Heart left ventricle (tissue), 16 donors: Measurements from ENCODE around the gene ST6GALNAC4. TPM values are rescaled to one million over a fixed set of nuclear protein-coding genes. Genes with fewer than 3 reads are reported as not detected.
A peak's percentile ranks its signal among the peaks of the same experiment; 100 is the strongest.
"Not testable (repeated sequence)": the region's sequence is repeated elsewhere in the genome, so short reads cannot be mapped to it uniquely, and the experiment has no call there.

Experiments used
- ATAC-seq, 4 donors: fragments of 200-7000 bp; cut with Tn5 transposase; one replicate each; pipeline ENCODE4 v1.9.1; 2020 to 2022; ENCODE audit warnings: moderate library complexity in 4 of 4, mild to moderate bottlenecking in 3 of 4, moderate number of reproducible peaks in 1 of 4
- DNase-seq, 5 donors: peaks; one replicate each; pipeline ENCODE4 v3.0.0-alpha.2; 2020
- H3K27ac ChIP-seq, 12 donors: fragments of 200-600 bp; sonication (generic) in 4 of 12; one replicate each; pipeline versions ENCODE4 v1.5.0 to v1.8.0; 2016 to 2022; ENCODE audit warnings: mild to moderate bottlenecking in 2 of 12
- H3K27me3 ChIP-seq, 9 donors: fragments of 200-600 bp; sonication (generic) in 2 of 9; one replicate each; pipeline versions ENCODE4 v1.5.1 to v1.8.0; 2016 to 2022; ENCODE audit warnings: mild to moderate bottlenecking in 3 of 9
- H3K36me3 ChIP-seq, 9 donors: fragments of 200-600 bp; sonication (generic) in 2 of 9; one replicate each; pipeline versions ENCODE4 v1.5.0 to v1.8.0; 2018 to 2022; ENCODE audit warnings: mild to moderate bottlenecking in 2 of 9
- H3K4me1 ChIP-seq, 12 donors: fragments of 200-600 bp; sonication (generic) in 4 of 12; one replicate each; pipeline versions ENCODE4 v1.5.0 to v1.8.0; 2016 to 2022; ENCODE audit warnings: mild to moderate bottlenecking in 3 of 12
- H3K4me3 ChIP-seq, 12 donors: fragments of 200-600 bp; sonication (generic) in 4 of 12; one replicate each; pipeline versions ENCODE4 v1.5.0 to v1.8.0; 2017 to 2022; ENCODE audit warnings: mild to moderate bottlenecking in 9 of 12, moderate library complexity in 4 of 12
- H3K9me3 ChIP-seq, 12 donors: fragments of 200-600 bp; sonication (generic) in 4 of 12; one replicate each; pipeline versions ENCODE4 v1.5.0 to v1.8.0; 2016 to 2022; ENCODE audit warnings: mild to moderate bottlenecking in 1 of 12
- CTCF ChIP-seq, 12 donors: fragments of 200-600 bp; sonication (generic) in 4 of 12; IDR thresholded peaks; one replicate each; pipeline versions ENCODE4 v1.5.0 to v1.8.0; 2018 to 2022; ENCODE audit warnings: antibody characterized with exemption in 12 of 12, mild to moderate bottlenecking in 5 of 12
- POLR2A ChIP-seq, 2 donors: fragments of 450-650 bp; IDR thresholded peaks; one replicate each; pipeline ENCODE4 v1.6.1; 2017; ENCODE audit warnings: antibody characterized with exemption in 2 of 2, mild to moderate bottlenecking in 2 of 2, moderate library complexity in 2 of 2
- WGBS, 4 donors: extraction: QIAGEN DNeasy Blood & Tissue Kit in 2 of 4; methylation state at CpG; one replicate each; pipeline versions ENCODE4 v1.1.5 to v1.1.7; 2013 to 2018; 5-methylcytosine and 5-hydroxymethylcytosine counted together
- intact Hi-C, 10 donors: fragments of 100-400 bp; cut with DNase I; formaldehyde crosslinking; loops; one replicate each; pipeline versions ENCODE4 v1.11.1 to v1.14.2; 2022
- polyA plus RNA-seq, 2 donors: library from polyadenylated mRNA; stranded (reverse); fragments of 200-250 nt; gene quantifications; one replicate each; pipeline ENCODE4 v1.2.3, GENCODE V29; 2013
- total RNA-seq, 9 donors: library from RNA; depleted of rRNA in 2 of 9; stranded (reverse); fragments of >200 nt in 2 of 9; fragmentation: NEBNext Ultra II Directional in 3 of 9; extraction: Animal tissue kit (Norgen Biotek cat#: 25700) in 3 of 9; gene quantifications; one replicate each; pipeline versions ENCODE4 v1.1.0 to v1.2.4, GENCODE V29; 2016 to 2023
- donor health status: ischemic (EF 13 %, LVEDD 7.1; RV severe dilation, severe dysfunction).
- donor health status: healthy with polysubstance abuse.
- donor health status: DM: no; HTN: yes; CAD: no.
- donor health status: DM: no; HTN: no; CAD: no.
- donor health status: ischemic (EF 25% LVEDD 6.9; RV normal size, moderate dysfunction).
- donor health status: ischemic (EF 25% LVEDD 5.7; RV mildly dilated, moderate dysfunction).
- donor health status: healthy.
- donor health status: DM: yes; HTN: yes; CAD: no.
- donor health status: ischemic (EF 35%, LVEDD 5.7; RV mildly dilated, moderate dysfunction).
- donor health status: nonischemic (EF 11% LVEDD 7.7; RV severe dilation, severe dysfunction).
- donor health status: DM: yes; HTN: yes; CAD: no.
- donor health status: PGD.
- donor health status: ischemic (EF 29% LVEDD 5.4; RV normal size, mild dysfunction).
- donor health status: nonischemic (EF 23%, LVEDD 6.1; RV moderate dilation, normal function).

Gene ST6GALNAC4
- total and polyA plus RNA-seq, 11 donors = 17.0 to 72.0 (median 42.6) TPM

- 21 to 32% (median 23%) methylated on average over 11 of the region's 11 CpGs for WGBS, 4 donors
- intact Hi-C loops = loop anchor here in 1 of 10 donors (10.0 kb wide), 1 partner anchor 400 kb away; no protein-coding TSS in a partner anchor
- Histone ChIP-seq H3K9me3 (no peaks in the 10 kb centered on the region), H3K4me3 (no peak overlapping the region), H3K27ac (peak overlapping the region in 10 of 12 donors; percentile 6 to 66 (median 41)), H3K27me3 (no peaks in the 10 kb centered on the region), H3K36me3 (peaks cover 3 to 49% (median 35%) of the 10 kb centered on the region in 9 donors), H3K4me1 (peaks cover 0 to 48% (median 18%) of the 10 kb centered on the region in 12 donors)
- DNase-seq = peak in 4 of 5 donors; percentile 23 to 79 (median 77)
- TF ChIP-seq POLR2A (IDR thresholded peaks at IDR 0.05) (no peak), CTCF (IDR thresholded peaks at IDR 0.05) (no peak)
- peak; percentile 47 to 65 (median 56) for ATAC-seq
These were observed 32.4 kb downstream of the ST6GALNAC4 start for GRCh38 chr9:127884427-127884911.

GRCh38 chr9:127883959-127884358 is 32.9 kb downstream of the ST6GALNAC4 start:
- Histone ChIP-seq H3K27ac (peak overlapping the region in 6 of 12 donors; percentile 6 to 66 (median 47)), H3K27me3 (no peaks in the 10 kb centered on the region), H3K4me3 (no peak overlapping the region), H3K4me1 (peaks cover 0 to 48% (median 18%) of the 10 kb centered on the region in 12 donors), H3K36me3 (peaks cover 3 to 45% (median 31%) of the 10 kb centered on the region in 9 donors), H3K9me3 (no peaks in the 10 kb centered on the region)
- no peak for TF ChIP-seq POLR2A (IDR thresholded peaks at IDR 0.05)
- WGBS, 4 donors = 75 to 83% (median 79%) methylated on average over 7 of the region's 7 CpGs
- intact Hi-C loops = loop anchor here in 1 of 10 donors (10.0 kb wide), 1 partner anchor 399 kb away; no protein-coding TSS in a partner anchor
- peak in 2 of 5 donors; percentile 24 to 40 for DNase-seq
- no peak for ATAC-seq

GRCh38 chr9:127881715-127882114 is 35.1 kb downstream of the ST6GALNAC4 start:
- not testable (repeated sequence) for ATAC-seq, DNase-seq
- intact Hi-C loops = loop anchor here in 1 of 10 donors (10.0 kb wide), 1 partner anchor 397 kb away; no protein-coding TSS in a partner anchor

GRCh38 chr9:127880143-127880542 is 36.7 kb downstream of the ST6GALNAC4 start:
- no peak for DNase-seq
- WGBS, 4 donors = 75 to 84% (median 82%) methylated on average over 8 of the region's 8 CpGs
- intact Hi-C loops = loop anchor here in 1 of 10 donors (10.0 kb wide), 1 partner anchor 395 kb away; no protein-coding TSS in a partner anchor
- no peaks in the 10 kb centered on the region for H3K9me3 ChIP-seq
- no peak overlapping the region for H3K27ac ChIP-seq
- H3K4me1 ChIP-seq = peaks cover 0 to 55% (median 36%) of the 10 kb centered on the region in 12 donors
- no peak for ATAC-seq
- no peak for TF ChIP-seq POLR2A (IDR thresholded peaks at IDR 0.05)
- no peak for TF ChIP-seq CTCF (IDR thresholded peaks at IDR 0.05)
- peaks cover 0 to 7% (median 0%) of the 10 kb centered on the region in 9 donors for H3K36me3 ChIP-seq
- H3K27me3 ChIP-seq = no peaks in the 10 kb centered on the region
- H3K4me3 ChIP-seq = no peak overlapping the region

More at GRCh38 chr9:127881715-127882114, 35.1 kb downstream of the ST6GALNAC4 start:
- not testable (repeated sequence) for H3K27ac ChIP-seq, H3K9me3 ChIP-seq, H3K27me3 ChIP-seq, H3K4me3 ChIP-seq
- WGBS, 4 donors = 91 to 97% (median 93%) methylated on average over 3 of the region's 3 CpGs
- Histone ChIP-seq H3K36me3 (peaks cover 0 to 23% (median 10%) of the 10 kb centered on the region in 9 donors), H3K4me1 (peaks cover 0 to 56% (median 30%) of the 10 kb centered on the region in 12 donors)

- Histone ChIP-seq H3K9me3 (no peaks in the 10 kb centered on the region), H3K27ac (no peak overlapping the region), H3K4me3 (no peak overlapping the region), H3K36me3 (no peaks in the 10 kb centered on the region), H3K4me1 (peaks cover 3 to 55% (median 37%) of the 10 kb centered on the region in 12 donors), H3K27me3 (no peaks in the 10 kb centered on the region)
- TF ChIP-seq POLR2A (IDR thresholded peaks at IDR 0.05) = no peak
- no peak for TF ChIP-seq CTCF (IDR thresholded peaks at IDR 0.05)
- no peak for DNase-seq
- intact Hi-C loops = loop anchor here in 1 of 10 donors (5.0 kb wide), 1 partner anchor 77 kb away; the partner anchor contains the start of gene FPGS
- ATAC-seq = no peak
- 58 to 64% (median 60%) methylated on average over 8 of the region's 8 CpGs for WGBS, 4 donors
These were observed 38.0 kb downstream of the ST6GALNAC4 start for GRCh38 chr9:127878652-127879390.
